GM18907 (cell line): ENCODE results near the gene N4BP2.

ENCODE experiments used
- ATAC-seq: cut with Tn5 transposase; IDR thresholded peaks from one replicate; pipeline ENCODE4 v1.9.1; 2021; ENCODE audit warnings: mild to moderate bottlenecking, moderate library complexity; ENCODE audit not compliant: unreplicated experiment

Gene N4BP2

GRCh38 chr4:40149960-40150385, 93.3 kb downstream of the N4BP2 start:
- peak; percentile 73 for ATAC-seq

DNA sequence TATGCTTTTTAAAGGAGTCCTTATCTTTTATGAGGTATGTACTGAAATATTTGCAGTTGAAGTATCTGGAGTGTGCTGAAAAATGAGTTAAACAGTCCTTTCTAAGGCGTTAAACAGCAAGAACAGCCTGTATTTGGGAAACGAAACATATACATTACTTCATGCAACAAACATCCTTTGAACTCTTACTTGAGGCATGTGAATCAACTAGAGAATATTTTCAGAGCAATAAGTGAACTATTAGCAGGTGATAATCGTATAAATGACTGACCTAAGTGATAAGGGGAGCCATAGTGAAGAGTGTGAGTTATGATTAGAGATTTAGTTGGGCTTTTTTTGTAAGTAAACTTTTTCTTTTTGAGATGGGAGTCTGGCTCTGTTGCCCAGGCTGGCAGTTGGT, 94.3 kb downstream of the N4BP2 start:
- no peak for ATAC-seq

- ATAC-seq = no peak
These were observed 96.0 kb downstream of the N4BP2 start for GRCh38 chr4:40152637-40153036.

GRCh38 chr4:40157436-40157835, 100.8 kb downstream of the N4BP2 start:
- no peak for ATAC-seq

- no peak for ATAC-seq
These were observed 103.6 kb downstream of the N4BP2 start for GRCh38 chr4:40160258-40160657.

- ATAC-seq = no peak
These were observed 107.8 kb downstream of the N4BP2 start for GRCh38 chr4:40164459-40164858.

DNA sequence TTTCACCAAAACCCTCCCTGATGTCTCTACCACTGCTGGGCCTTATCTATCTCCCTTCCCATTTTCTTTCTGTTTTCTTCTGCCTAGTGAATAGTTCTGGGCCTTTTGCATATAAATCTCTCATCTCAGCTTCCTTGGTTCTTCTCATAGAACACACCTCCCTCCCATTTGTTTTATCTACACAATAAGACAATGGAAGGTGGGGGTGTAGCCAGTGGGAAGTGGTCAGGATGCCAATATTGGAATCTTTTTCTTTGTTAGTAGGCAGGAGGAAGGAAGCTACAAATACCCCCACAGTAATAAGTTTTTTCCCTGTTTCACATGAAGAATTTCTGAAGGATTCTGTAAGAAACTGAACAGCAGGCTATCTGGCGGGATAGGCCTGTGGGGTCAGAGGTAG, 109.3 kb downstream of the N4BP2 start:
- ATAC-seq = no peak

GRCh38 chr4:40168070-40168469, 111.4 kb downstream of the N4BP2 start:
- no peak for ATAC-seq

DNA sequence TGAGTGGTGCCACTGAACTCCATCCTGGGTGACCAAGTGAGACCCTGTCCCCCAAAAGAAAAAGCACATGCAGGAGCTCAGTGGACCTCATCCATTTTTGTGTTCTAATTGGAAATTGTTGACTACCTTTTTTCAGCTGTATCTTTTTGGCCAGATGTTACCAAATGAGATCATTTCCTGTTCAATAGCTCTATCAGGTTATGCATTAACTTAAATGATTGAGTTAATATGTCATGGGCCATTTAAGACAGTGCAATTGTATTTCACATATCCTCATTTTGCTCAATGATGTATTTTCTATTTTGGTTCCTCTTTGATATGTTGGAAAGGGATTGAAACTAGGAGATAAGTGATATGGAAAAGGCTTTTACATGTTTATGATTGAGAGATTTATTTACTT, 113.9 kb downstream of the N4BP2 start:
- ATAC-seq = peak; percentile 83

DNA sequence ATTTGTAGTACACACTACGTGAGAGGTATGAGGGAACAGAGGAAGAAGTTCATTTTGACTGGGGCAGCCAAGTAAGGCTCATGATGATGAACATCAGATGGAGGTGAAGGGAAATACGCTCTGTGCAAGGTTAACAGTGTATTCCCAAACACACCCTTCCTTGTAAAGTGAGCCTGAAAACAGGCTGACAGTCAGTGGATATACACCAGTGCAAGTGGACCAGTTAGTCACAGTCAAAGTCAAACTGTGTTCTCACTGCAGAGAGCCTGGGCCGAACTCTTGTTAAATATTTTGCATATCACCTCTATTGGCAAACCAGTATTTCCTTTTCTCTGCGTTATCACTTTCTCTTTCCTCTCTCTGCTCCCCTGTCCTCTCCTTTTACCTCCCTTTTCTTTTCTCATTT, 116.8 kb downstream of the N4BP2 start:
- peak; percentile 67 for ATAC-seq

DNA sequence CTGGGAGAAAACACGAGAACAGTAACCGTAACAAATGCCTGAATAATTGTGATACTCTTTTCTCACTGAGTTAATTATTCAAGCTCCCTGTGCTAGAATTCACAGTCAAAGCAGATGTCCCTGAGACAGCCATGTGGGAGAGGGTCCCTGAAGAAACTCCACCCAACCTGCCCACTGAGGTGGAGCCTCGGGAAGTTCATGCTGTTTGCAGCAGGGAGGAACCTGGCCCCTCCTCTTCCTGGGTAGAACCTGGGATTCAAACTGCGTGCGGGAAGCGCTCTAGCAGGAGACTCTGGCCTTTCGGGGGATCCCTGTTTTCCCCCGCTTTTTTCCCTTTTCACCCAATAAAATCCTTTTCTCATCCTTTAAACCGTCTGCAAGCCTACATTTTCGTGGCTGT, 120.0 kb downstream of the N4BP2 start:
- no peak for ATAC-seq

- ATAC-seq = no peak
These were observed 120.9 kb downstream of the N4BP2 start for GRCh38 chr4:40177591-40177990.

DNA sequence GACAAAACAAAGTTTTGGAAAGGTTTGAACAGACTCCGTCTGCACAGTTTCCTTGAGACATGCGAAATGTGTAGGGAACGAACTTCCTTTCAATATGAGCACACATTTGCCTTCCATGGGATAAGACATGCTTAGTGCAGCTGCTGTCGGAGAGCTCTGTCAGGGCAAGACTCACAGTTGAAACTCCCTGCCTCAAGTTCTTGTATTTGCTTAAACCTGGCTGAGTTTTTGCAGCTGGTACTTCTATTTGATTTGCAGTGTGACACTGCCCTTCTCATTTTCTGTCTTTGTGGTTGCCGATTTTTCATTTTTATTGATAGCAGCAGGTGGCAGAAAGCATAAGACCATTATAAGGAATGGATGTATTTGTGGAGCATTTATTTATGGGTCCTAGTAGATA, 122.0 kb downstream of the N4BP2 start:
- no peak for ATAC-seq

GRCh38 chr4:40179360-40179759, 122.7 kb downstream of the N4BP2 start:
- ATAC-seq = no peak

DNA sequence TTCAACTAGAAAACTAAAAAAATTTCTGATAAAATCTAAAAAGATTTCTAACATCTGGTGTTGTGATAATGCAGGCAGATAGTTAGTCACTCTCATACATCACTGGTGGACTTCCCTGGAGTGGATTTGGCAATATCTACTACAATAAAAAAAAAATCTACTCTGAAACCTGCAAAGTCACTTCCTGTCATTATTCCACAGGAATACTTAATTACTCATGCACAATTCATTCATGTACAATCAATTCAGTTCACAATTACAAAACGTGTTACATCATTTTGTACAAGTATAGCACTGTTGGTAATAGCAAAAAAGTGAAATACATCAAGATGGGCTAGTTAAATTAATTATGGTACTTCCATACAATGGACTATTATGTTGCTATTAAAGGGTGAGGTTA, 123.7 kb downstream of the N4BP2 start:
- ATAC-seq = no peak

DNA sequence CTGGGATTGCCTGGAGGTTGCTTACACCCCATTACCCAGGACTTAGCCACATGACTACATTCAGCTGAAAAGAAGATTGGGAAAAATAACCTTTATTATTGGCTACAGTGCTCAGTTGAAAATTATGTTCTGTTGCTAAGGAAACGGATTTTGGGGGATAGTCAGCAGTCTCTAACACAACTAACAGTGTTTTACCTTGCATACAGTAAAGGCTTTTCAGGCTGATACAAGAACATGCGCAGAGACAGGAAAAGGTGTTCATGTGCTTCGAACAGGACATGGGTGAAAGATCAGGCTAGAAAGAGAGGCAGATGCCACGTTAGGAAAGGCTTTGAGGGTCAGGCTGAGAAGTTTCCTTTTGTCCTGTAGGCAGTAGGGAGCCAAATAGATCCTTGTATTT, 125.4 kb downstream of the N4BP2 start:
- no peak for ATAC-seq

- ATAC-seq = no peak
These were observed 126.3 kb downstream of the N4BP2 start for GRCh38 chr4:40182954-40183353.

DNA sequence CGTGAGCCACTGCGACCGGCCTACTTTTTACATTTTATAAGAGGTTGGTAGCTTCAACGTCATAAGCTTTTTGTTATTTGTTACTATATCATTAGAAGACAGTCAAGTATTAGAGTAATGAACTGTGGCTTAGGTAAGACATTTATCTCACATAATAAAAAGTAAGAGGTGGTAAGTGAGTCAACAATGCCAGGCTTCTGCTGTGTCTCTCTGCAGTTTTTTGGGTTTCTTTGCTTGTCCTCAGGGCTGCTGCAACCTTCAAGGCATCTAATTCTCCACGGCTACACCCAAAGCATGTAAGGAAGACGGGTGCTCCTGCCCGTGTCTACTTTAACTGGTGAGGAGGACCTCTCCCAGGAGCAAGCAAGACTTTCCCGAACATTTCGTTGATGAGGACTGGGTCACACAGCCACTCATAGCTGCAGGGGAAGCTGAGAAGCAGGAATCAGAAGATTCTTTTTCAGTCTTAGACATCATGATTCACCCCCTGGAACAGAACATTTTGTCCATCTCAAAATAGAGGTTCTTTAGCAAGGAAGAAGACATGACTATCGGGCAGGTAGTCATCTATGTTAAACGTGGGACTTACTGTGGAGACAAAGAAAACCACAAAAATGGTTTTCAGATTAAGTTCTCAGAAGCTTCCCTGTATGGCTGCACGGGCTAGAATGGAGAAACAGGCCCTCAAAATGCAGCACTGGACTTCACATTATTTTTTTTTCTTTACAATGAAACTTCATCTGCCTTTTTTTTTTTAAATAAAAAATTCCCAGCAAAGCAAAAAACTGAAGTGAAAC, 127.2 kb downstream of the N4BP2 start:
- ATAC-seq = no peak

DNA sequence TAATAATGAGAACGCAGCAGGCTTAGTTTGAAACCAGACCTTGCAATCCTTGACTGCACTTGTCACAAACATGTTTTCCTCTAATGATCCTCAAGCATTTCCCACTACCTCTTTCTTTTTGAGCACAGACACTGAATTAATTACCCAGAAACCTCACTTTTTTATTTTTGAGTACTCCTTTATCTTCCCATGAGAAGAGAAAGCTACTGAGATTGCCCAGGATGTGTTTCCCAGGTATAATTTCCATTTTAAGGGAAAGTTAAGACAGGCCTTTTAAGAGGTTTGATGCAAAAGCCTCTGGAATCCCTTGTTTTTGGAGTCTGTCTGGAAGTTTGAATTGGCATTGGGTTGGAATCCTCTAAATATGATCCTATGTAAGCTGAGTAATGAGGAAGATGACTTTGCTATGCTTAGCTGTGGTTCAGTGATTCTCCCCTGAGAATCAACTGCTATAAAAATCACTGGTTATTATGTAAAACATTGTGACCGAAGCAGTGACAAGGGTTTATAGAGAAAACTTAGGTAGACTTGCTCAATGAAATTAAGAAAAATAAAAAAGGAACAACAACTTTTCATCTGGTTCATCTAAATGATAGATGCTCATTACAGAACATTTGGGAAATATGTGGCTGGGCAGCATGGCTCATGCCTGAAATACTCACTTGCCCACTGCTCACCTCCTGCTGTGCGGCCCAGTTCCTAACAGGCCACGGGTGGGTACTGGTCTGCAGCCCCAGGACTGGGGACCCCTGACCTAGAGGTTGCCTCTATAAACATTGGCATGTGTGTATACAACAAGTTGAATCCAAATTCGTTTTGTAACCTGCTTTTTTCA, 129.4 kb downstream of the N4BP2 start:
- ATAC-seq = peak; percentile 52

GRCh38 chr4:40186665-40187014, 130.0 kb downstream of the N4BP2 start:
- no peak for ATAC-seq

DNA sequence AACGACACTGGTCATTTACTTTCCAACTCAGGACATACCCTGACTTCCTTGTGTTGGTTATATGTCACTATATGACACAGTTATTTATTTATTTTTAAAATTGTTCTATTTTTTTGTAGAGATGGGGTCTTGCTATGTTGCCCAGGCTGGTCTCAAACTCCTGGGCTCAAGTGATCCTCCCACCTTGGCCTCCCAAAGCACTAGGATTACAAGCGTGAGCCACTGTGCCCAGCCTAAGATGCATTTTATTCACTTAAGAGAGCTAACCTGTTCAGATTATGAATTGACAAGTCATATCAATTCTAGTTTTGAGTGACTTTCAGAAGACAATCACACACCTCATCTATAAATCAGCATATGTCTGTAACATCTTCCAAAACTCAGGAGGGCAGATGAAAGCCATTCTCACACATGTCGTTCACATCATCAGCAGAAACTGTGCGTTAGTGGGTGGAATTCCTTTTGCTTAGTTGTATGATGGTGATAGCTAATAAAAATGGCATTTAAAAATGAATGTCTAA, 130.8 kb downstream of the N4BP2 start:
- no peak for ATAC-seq

GRCh38 chr4:40190019-40190418, 133.4 kb downstream of the N4BP2 start:
- ATAC-seq = no peak
